H1 (cell line): ENCODE measurements around the gene MARK3. TPM values are rescaled to one million over a fixed set of nuclear protein-coding genes. Genes with fewer than 3 reads are reported as not detected.

Experiments
- BACH1 ChIP-seq: IDR thresholded peaks from 2 replicates; pipeline ENCODE4 v1.6.1; 2012; ENCODE audit warnings: low read length, improper control_type of control experiment
- CTBP2 ChIP-seq: IDR thresholded peaks from 2 replicates; pipeline ENCODE4 v1.7.0; 2011; ENCODE audit warnings: borderline replicate concordance, mild to moderate bottlenecking, moderate library complexity, mixed read lengths, low read length; ENCODE audit not compliant: insufficient read depth, insufficient read length
- E2F6 ChIP-seq: IDR thresholded peaks from 2 replicates; pipeline ENCODE4 v1.6.1; 2012; ENCODE audit warnings: inconsistent platforms
- FOSL1 ChIP-seq: IDR thresholded peaks from 2 replicates; pipeline ENCODE4 v1.6.1; 2011; ENCODE audit warnings: mild to moderate bottlenecking, low read depth, low read length, moderate library complexity; ENCODE audit not compliant: insufficient read depth
- HDAC2 ChIP-seq, 2 experiments: fragments of 300-600 bp in 1 of 2; sonication (generic) in 1 of 2; IDR thresholded peaks; 2 replicates each; pipeline ENCODE4 v1.6.1; 2011 to 2012; ENCODE audit warnings: low read depth in 2 of 2, low read length in 2 of 2, mild to moderate bottlenecking in 2 of 2, moderate library complexity in 2 of 2, borderline replicate concordance in 1 of 2, inconsistent platforms in 1 of 2
- HDAC6 ChIP-seq: IDR thresholded peaks from one replicate; pipeline ENCODE4 v1.7.1; 2012; ENCODE audit warnings: low read depth, mild to moderate bottlenecking, inconsistent platforms, low read length, moderate library complexity
- JUN ChIP-seq: IDR thresholded peaks from 2 replicates; pipeline ENCODE4 v1.6.1; 2011; ENCODE audit warnings: low read depth, mild to moderate bottlenecking, improper control_type of control experiment, low read length
- KDM1A ChIP-seq: fragments of 200-600, 300-600 bp; sonication (generic); IDR thresholded peaks from 2 replicates; pipeline ENCODE4 v1.7.1; 2016; ENCODE audit warnings: mild to moderate bottlenecking, low read length, borderline replicate concordance
- SAP30 ChIP-seq: fragments of 300-600 bp; sonication (generic); IDR thresholded peaks from 2 replicates; pipeline ENCODE4 v1.7.1; 2012; ENCODE audit warnings: low read length, moderate library complexity, mild to moderate bottlenecking, inconsistent platforms; ENCODE audit not compliant: insufficient read depth, insufficient replicate concordance
- SRF ChIP-seq: IDR thresholded peaks from 2 replicates; pipeline ENCODE4 v1.6.1; 2011; ENCODE audit warnings: mild to moderate bottlenecking, low read depth, low read length, moderate library complexity
- TAF1 ChIP-seq: IDR thresholded peaks from 2 replicates; pipeline ENCODE4 v1.6.1; 2011; ENCODE audit warnings: mild to moderate bottlenecking, low read depth, low read length
- TAF7 ChIP-seq: optimal IDR thresholded peaks from 2 replicates; pipeline ENCODE3; 2011; ENCODE audit warnings: low read depth, mild to moderate bottlenecking, inconsistent platforms, low read length, moderate library complexity, borderline replicate concordance
- TBP ChIP-seq: IDR thresholded peaks from 2 replicates; pipeline ENCODE4 v1.6.1; 2011; ENCODE audit warnings: low read depth, low read length, improper control_type of control experiment
- YY1 ChIP-seq: IDR thresholded peaks from 2 replicates; pipeline ENCODE4 v1.6.1; 2011; ENCODE audit warnings: low read depth, mild to moderate bottlenecking, low read length
- polyA plus RNA-seq, 7 experiments: library from polyadenylated mRNA; depleted of rRNA in 3 of 7; stranded (reverse) in 5 of 7; unstranded in 2 of 7; fragments of >200 nt in 5 of 7; fragments of 200-250 nt in 2 of 7; gene quantifications; 1 replicate in 5 of 7; 2 replicates in 1 of 7; 4 replicates in 1 of 7; pipeline versions ENCODE4 v1.2.1 to v1.2.3, GENCODE V29; 2011 to 2013; ENCODE audit warnings: missing spikeins in 2 of 7, mixed read lengths in 2 of 7
- total RNA-seq: library from RNA; stranded (reverse); fragmentation: NEBNext Ultra II Directional; extraction: Animal tissue kit (Norgen Biotek cat#: 25700); gene quantifications from 2 replicates; pipeline ENCODE4 v1.2.1, GENCODE V29; 2021

MARK3 gene
- total and polyA plus RNA-seq, 2 of the 8 experiments (the other 6 are each of a cell fraction or from before 2014, with no cell fraction given) = 39.4 to 76.9 TPM

- peak; percentile 60 for TF ChIP-seq BACH1
- TF ChIP-seq E2F6 = peak; percentile 52; the same call in 1 of the 2 replicates
- no peak for TF ChIP-seq HDAC6
- TF ChIP-seq JUN = no peak
- TF ChIP-seq FOSL1 = no peak
- TF ChIP-seq KDM1A = no peak
- TF ChIP-seq CTBP2 = no peak
- TF ChIP-seq HDAC2 (IDR thresholded peaks at IDR 0.05; ENCODE audit: borderline replicate concordance in 1 of 2, low read depth in 2 of 2, low read length in 2 of 2) = no peak
- peak; percentile 35; the same call in 1 of the 2 replicates for TF ChIP-seq TBP
- no peak for TF ChIP-seq SRF
- TF ChIP-seq TAF7 = peak; percentile 56
- TF ChIP-seq TAF1 = 0 out of 2 replicates have a peak, but pooled peaks have one; percentile 40
- TF ChIP-seq YY1 = no peak
- no peak for TF ChIP-seq SAP30
Observed at GRCh38 chr14:103520657-103521437, 135.6 kb downstream of the MARK3 start (continued).
